CD14-positive monocyte (primary cell): ENCODE measurements around the gene ABCC5. TPM values are rescaled to one million over a fixed set of nuclear protein-coding genes. Genes with fewer than 3 reads are reported as not detected.

Experiments used
- DNase-seq, 3 donors: peaks; one replicate each; pipeline ENCODE4 v3.0.0-alpha.2; 2011 to 2022
- H2AFZ ChIP-seq: 2 replicates; pipeline ENCODE4 v1.6.0; 2012; ENCODE audit warnings: mild to moderate bottlenecking, low read depth, low read length, inconsistent platforms; ENCODE audit not compliant: insufficient read depth, poor library complexity, severe bottlenecking
- H3K27ac ChIP-seq, 2 donors: 1 replicate in 1 of 2; 2 replicates in 1 of 2; pipeline ENCODE4 v1.5.1; 2012 to 2013; ENCODE audit warnings: low read length in 2 of 2, control low read depth in 1 of 2, inconsistent platforms in 1 of 2, low read depth in 1 of 2, mild to moderate bottlenecking in 1 of 2
- H3K27me3 ChIP-seq, 2 donors: one replicate each; pipeline versions ENCODE4 v1.6.0 to v1.6.1; 2011 to 2013; ENCODE audit warnings: low read length in 2 of 2; ENCODE audit not compliant: control insufficient read depth in 2 of 2, insufficient read depth in 2 of 2
- H3K36me3 ChIP-seq, 2 donors: replicated peaks in 1 of 2; 1 replicate in 1 of 2; 2 replicates in 1 of 2; pipeline versions ENCODE4 v1.5.1 to v1.6.1; 2012 to 2013; ENCODE audit warnings: low read length in 2 of 2, control low read depth in 1 of 2, inconsistent platforms in 1 of 2, mild to moderate bottlenecking in 1 of 2; ENCODE audit not compliant: insufficient read depth in 2 of 2, control insufficient read depth in 1 of 2
- H3K4me1 ChIP-seq, 2 donors: 1 replicate in 1 of 2; 2 replicates in 1 of 2; pipeline versions ENCODE4 v1.5.1 to v1.6.1; 2012 to 2013; ENCODE audit warnings: low read length in 2 of 2, control low read depth in 1 of 2, inconsistent platforms in 1 of 2, mild to moderate bottlenecking in 1 of 2, moderate library complexity in 1 of 2; ENCODE audit not compliant: insufficient read depth in 2 of 2, control insufficient read depth in 1 of 2
- H3K4me2 ChIP-seq: replicated peaks from 2 replicates; pipeline ENCODE3; 2012; ENCODE audit warnings: low read length, moderate library complexity, mild to moderate bottlenecking; ENCODE audit not compliant: poor library complexity, severe bottlenecking; ENCODE audit errors: extremely low read depth
- H3K4me3 ChIP-seq, 3 experiments: fragments of 200-600 bp in 1 of 3; sonication (generic) in 1 of 3; replicated peaks in 1 of 3; 1 replicate in 2 of 3; 2 replicates in 1 of 3; pipeline ENCODE4 v1.5.1; 2011 to 2013; ENCODE audit warnings: low read length in 3 of 3, mild to moderate bottlenecking in 3 of 3, control low read depth in 2 of 3, low read depth in 2 of 3, inconsistent platforms in 1 of 3, moderate library complexity in 1 of 3
- H3K79me2 ChIP-seq: 2 replicates; pipeline ENCODE4 v1.6.0; 2012; ENCODE audit warnings: mild to moderate bottlenecking, control low read depth, inconsistent platforms, low read length, moderate library complexity; ENCODE audit not compliant: insufficient read depth
- H3K9ac ChIP-seq: 2 replicates; pipeline ENCODE4 v1.6.0; 2017; ENCODE audit warnings: low read length, mild to moderate bottlenecking; ENCODE audit not compliant: insufficient read depth, poor library complexity, severe bottlenecking
- H3K9me3 ChIP-seq, 2 donors: replicated peaks in 1 of 2; 1 replicate in 1 of 2; 2 replicates in 1 of 2; pipeline versions ENCODE4 v1.5.1 to v1.6.1; 2012 to 2013; ENCODE audit warnings: low read length in 2 of 2, control low read depth in 1 of 2; ENCODE audit not compliant: control insufficient read depth in 1 of 2, insufficient read depth in 1 of 2
- H4K20me1 ChIP-seq: 2 replicates; pipeline ENCODE4 v1.6.0; 2012; ENCODE audit warnings: mild to moderate bottlenecking, low read length, control low read depth, moderate library complexity; ENCODE audit not compliant: insufficient read depth
- H3K27ac Mint-ChIP-seq, 7 donors: one replicate each; pipeline ENCODE4 v1.8.0; 2020; ENCODE audit warnings: mild to moderate bottlenecking in 7 of 7, mixed read lengths in 7 of 7, moderate library complexity in 6 of 7, inconsistent platforms in 2 of 7
- H3K27me3 Mint-ChIP-seq, 3 donors: one replicate each; pipeline ENCODE4 v1.8.0; 2021 to 2022; ENCODE audit warnings: low read depth in 3 of 3, mild to moderate bottlenecking in 3 of 3, mixed read lengths in 3 of 3, moderate library complexity in 3 of 3, inconsistent platforms in 1 of 3
- H3K36me3 Mint-ChIP-seq, 2 donors: one replicate each; pipeline ENCODE4 v1.8.0; 2020; ENCODE audit warnings: mixed read lengths in 2 of 2, inconsistent platforms in 1 of 2, mild to moderate bottlenecking in 1 of 2
- H3K4me1 Mint-ChIP-seq: one replicate; pipeline ENCODE4 v1.8.0; 2020; ENCODE audit warnings: mild to moderate bottlenecking, mixed read lengths
- H3K4me3 Mint-ChIP-seq, 2 donors: one replicate each; pipeline ENCODE4 v1.8.0; 2020; ENCODE audit warnings: mild to moderate bottlenecking in 2 of 2, mixed read lengths in 2 of 2, moderate library complexity in 1 of 2
- H3K9me3 Mint-ChIP-seq, 7 donors: one replicate each; pipeline ENCODE4 v1.8.0; 2020 to 2022; ENCODE audit warnings: mixed read lengths in 7 of 7, mild to moderate bottlenecking in 6 of 7, moderate library complexity in 6 of 7, inconsistent platforms in 2 of 7
- CTCF ChIP-seq: fragments of 200-600 bp; IDR thresholded peaks from one replicate; pipeline ENCODE4 v1.8.0; 2022; ENCODE audit warnings: antibody characterized with exemption, mild to moderate bottlenecking
- WGBS: methylation state at CpG from one replicate; pipeline ENCODE4 v1.1.5; 2013; ENCODE audit warnings: missing lambda C conversion rate; ENCODE audit not compliant: insufficient coverage; 5-methylcytosine and 5-hydroxymethylcytosine counted together
- intact Hi-C, 2 donors: fragments of 100-400 bp; cut with micrococcal nuclease; formaldehyde crosslinking; loops; one replicate each; pipeline versions ENCODE4 v1.15.0 to v1.15.1; 2023
- polyA plus RNA-seq, 3 donors: library from polyadenylated mRNA; depleted of rRNA in 1 of 3; unstranded in 2 of 3; stranded (reverse) in 1 of 3; fragments of 300-500 nt in 2 of 3; fragments of >200 nt in 1 of 3; fragmentation: Illumina TruSeq in 2 of 3; gene quantifications; 1 replicate in 2 of 3; 2 replicates in 1 of 3; pipeline ENCODE4 v1.2.3, GENCODE V29; 2012 to 2021

ABCC5 gene
- polyA plus RNA-seq, 3 donors = 6.2 to 30.9 (median 7.7) TPM

GRCh38 chr3:183981990-183982644 is 35.6 kb downstream of the ABCC5 start:
- Histone ChIP-seq H4K20me1 (no peaks in the 10 kb centered on the region), H3K4me3 (no peak overlapping the region), H3K27ac (no peak overlapping the region), H3K27me3 (no peaks in the 10 kb centered on the region), H3K9me3 (no peaks in the 10 kb centered on the region), H3K9ac (no peak overlapping the region), H3K4me1 (no peaks in the 10 kb centered on the region), H3K4me2 (no peak overlapping the region), H2AFZ (no peak overlapping the region), H3K79me2 (no peaks in the 10 kb centered on the region), H3K36me3 (peaks cover 23 to 76% of the 10 kb centered on the region in 2 donors)
- 93% methylated on average over 3 of the region's 6 CpGs for WGBS
- intact Hi-C loops = no loop called here
- no peak overlapping the region for H3K4me3 Mint-ChIP-seq
- H3K27me3 Mint-ChIP-seq = peaks cover 0 to 2% (median 0%) of the 10 kb centered on the region in 3 donors
- no peak for TF ChIP-seq CTCF
- H3K36me3 Mint-ChIP-seq = peaks cover 40 to 67% of the 10 kb centered on the region in 2 donors
- no peak for DNase-seq
- H3K27ac Mint-ChIP-seq = no peak overlapping the region
- H3K9me3 Mint-ChIP-seq = no peaks in the 10 kb centered on the region
- H3K4me1 Mint-ChIP-seq = no peaks in the 10 kb centered on the region

DNA sequence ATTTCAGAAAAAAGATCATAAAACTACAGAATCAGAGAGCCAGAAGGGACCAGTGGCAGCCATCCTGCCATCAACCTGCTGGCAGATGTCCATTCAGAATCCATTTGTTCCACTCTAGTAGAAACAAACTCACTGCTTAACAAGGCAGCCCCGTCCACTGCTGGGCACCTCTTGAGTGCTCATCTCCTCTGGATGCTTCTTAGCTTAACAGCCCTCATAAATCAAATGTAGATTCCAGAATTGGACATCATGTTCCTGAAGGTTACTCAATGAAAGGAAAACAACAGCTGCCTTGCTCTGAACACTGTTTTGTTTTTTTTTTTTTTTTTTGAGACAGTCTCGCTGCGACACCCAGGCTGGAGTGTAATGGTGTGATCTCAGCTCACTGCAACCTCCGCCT is 37.3 kb downstream of the ABCC5 start:
- Mint-ChIP-seq H3K4me1 (peaks cover 6% of the 10 kb centered on the region), H3K36me3 (peaks cover 41 to 65% of the 10 kb centered on the region in 2 donors), H3K9me3 (no peaks in the 10 kb centered on the region), H3K27me3 (peaks cover 0 to 2% (median 0%) of the 10 kb centered on the region in 3 donors), H3K4me3 (no peak overlapping the region), H3K27ac (no peak overlapping the region)
- Histone ChIP-seq H3K4me3 (no peak overlapping the region), H3K4me2 (no peak overlapping the region), H2AFZ (no peak overlapping the region), H3K36me3 (peaks cover 17 to 59% of the 10 kb centered on the region in 2 donors), H4K20me1 (no peaks in the 10 kb centered on the region), H3K27ac (no peak overlapping the region), H3K9me3 (no peaks in the 10 kb centered on the region), H3K27me3 (no peaks in the 10 kb centered on the region), H3K4me1 (no peaks in the 10 kb centered on the region), H3K9ac (no peak overlapping the region), H3K79me2 (no peaks in the 10 kb centered on the region)
- no peak for DNase-seq
- intact Hi-C loops = no loop called here
- no peak for TF ChIP-seq CTCF
- 100% methylated on average over 2 of the region's 4 CpGs for WGBS
